GM12873 (cell line): ENCODE measurements around the gene HHIP.

Experiments
- CTCF ChIP-seq: IDR thresholded peaks from 2 replicates; pipeline ENCODE4 v1.5.1; 2012; ENCODE audit warnings: low read depth, mild to moderate bottlenecking, moderate library complexity, low read length, control low read depth; ENCODE audit not compliant: insufficient read depth; ENCODE audit errors: missing control alignments

Gene HHIP

GRCh38 chr4:144627663-144628076 lies 18.3 kb upstream of the HHIP start:
- TF ChIP-seq CTCF, result no peak

GRCh38 chr4:144633215-144633614 lies 12.7 kb upstream of the HHIP start:
- TF ChIP-seq CTCF, result no peak

GRCh38 chr4:144634978-144635747 lies 10.8 kb upstream of the HHIP start:
- no peak for TF ChIP-seq CTCF

- no peak for TF ChIP-seq CTCF
Observed at GRCh38 chr4:144644368-144645101, 1.4 kb upstream of the HHIP start.

- TF ChIP-seq CTCF, result no peak
Observed at GRCh38 chr4:144645102-144645630, 790 bp upstream of the HHIP start.

GRCh38 chr4:144646523-144647094 lies 653 bp downstream of the HHIP start:
- TF ChIP-seq CTCF, result peak; percentile 6

GRCh38 chr4:144647095-144647561 lies 1.2 kb downstream of the HHIP start:
- TF ChIP-seq CTCF, result no peak
